GM19351 (cell line): Measurements from ENCODE around the gene RAVER2.
"Not testable (repeated sequence)": the region's sequence is repeated elsewhere in the genome, so short reads cannot be mapped to it uniquely, and the experiment has no call there.

Experiments
- ATAC-seq: cut with Tn5 transposase; IDR thresholded peaks from one replicate; pipeline ENCODE4 v1.9.1; 2021; ENCODE audit warnings: mild to moderate bottlenecking, moderate library complexity; ENCODE audit not compliant: unreplicated experiment

Gene RAVER2

GRCh38 chr1:64745986-64746940 is 1.4 kb downstream of the RAVER2 start:
- ATAC-seq: no peak

GRCh38 chr1:64748222-64748621 is 3.3 kb downstream of the RAVER2 start:
- no peak for ATAC-seq

- ATAC-seq: no peak
Observed at GRCh38 chr1:64748706-64749105, 3.8 kb downstream of the RAVER2 start.

- ATAC-seq: no peak
Observed at GRCh38 chr1:64750092-64750491, 5.2 kb downstream of the RAVER2 start.

- ATAC-seq: no peak
Observed at GRCh38 chr1:64750875-64751274, 6.0 kb downstream of the RAVER2 start.

- no peak for ATAC-seq
Observed at GRCh38 chr1:64754173-64754572, 9.3 kb downstream of the RAVER2 start.

- ATAC-seq: no peak
Observed at GRCh38 chr1:64755361-64755760, 10.5 kb downstream of the RAVER2 start.

- no peak for ATAC-seq
Observed at GRCh38 chr1:64756770-64757169, 11.9 kb downstream of the RAVER2 start.

GRCh38 chr1:64757213-64757612 is 12.3 kb downstream of the RAVER2 start:
- ATAC-seq: no peak

- ATAC-seq: no peak
Observed at GRCh38 chr1:64758233-64758632, 13.4 kb downstream of the RAVER2 start.

GRCh38 chr1:64759968-64760367 is 15.1 kb downstream of the RAVER2 start:
- ATAC-seq: no peak

GRCh38 chr1:64765012-64765411 is 20.1 kb downstream of the RAVER2 start:
- ATAC-seq: no peak

GRCh38 chr1:64765826-64766225 is 21.0 kb downstream of the RAVER2 start:
- no peak for ATAC-seq

- no peak for ATAC-seq
Observed at GRCh38 chr1:64766429-64766828, 21.6 kb downstream of the RAVER2 start.

- no peak for ATAC-seq
Observed at GRCh38 chr1:64769482-64769881, 24.6 kb downstream of the RAVER2 start.

GRCh38 chr1:64769971-64770370 is 25.1 kb downstream of the RAVER2 start:
- no peak for ATAC-seq

GRCh38 chr1:64773306-64773705 is 28.4 kb downstream of the RAVER2 start:
- not testable (repeated sequence) for ATAC-seq

- no peak for ATAC-seq
Observed at GRCh38 chr1:64775113-64775512, 30.2 kb downstream of the RAVER2 start.

GRCh38 chr1:64782044-64782443 is 37.2 kb downstream of the RAVER2 start:
- not testable (repeated sequence) for ATAC-seq

GRCh38 chr1:64782848-64783247 is 38.0 kb downstream of the RAVER2 start:
- not testable (repeated sequence) for ATAC-seq

GRCh38 chr1:64790832-64791487 is 46.1 kb downstream of the RAVER2 start:
- no peak for ATAC-seq

- no peak for ATAC-seq
Observed at GRCh38 chr1:64798872-64799271, 54.0 kb downstream of the RAVER2 start.
